ENCODE results near the gene ITGAD. TPM values are rescaled to one million over a fixed set of nuclear protein-coding genes. Genes with fewer than 3 reads are reported as not detected.
"Not testable (repeated sequence)": the region's sequence is repeated elsewhere in the genome, so short reads cannot be mapped to it uniquely, and the experiment has no call there.

Gene ITGAD
- total and polyA plus RNA-seq, 2 of the 13 experiments (the other 11 are each of a cell fraction or from before 2014, with no cell fraction given) = not detected

DNA sequence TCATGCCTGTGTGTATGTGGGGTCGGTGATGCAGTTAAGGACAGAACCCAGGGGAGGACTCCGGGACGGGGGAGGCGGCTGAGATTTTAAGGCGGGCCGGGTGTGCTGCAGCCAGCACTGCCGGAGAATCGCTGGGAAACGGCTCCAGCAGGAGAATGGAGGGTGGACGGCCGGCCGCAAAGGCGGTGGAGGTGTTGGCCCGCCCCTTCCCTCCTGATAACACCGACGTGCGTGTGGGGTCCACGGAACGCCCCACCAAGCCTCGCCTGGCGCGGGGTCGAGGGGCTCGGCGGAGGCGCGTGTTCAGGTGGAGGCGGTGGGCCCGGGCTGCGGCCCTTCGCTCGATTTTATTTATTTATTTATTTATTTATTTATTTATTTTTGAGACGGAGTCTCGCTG is 48.8 kb downstream of the ITGAD start:
- BruUV-seq (replicated peaks) = no TSS peak
- DNase-seq (ENCODE audit: low spot score) (no peak), FAIRE-seq (no peak), ATAC-seq (no peak)
- Histone ChIP-seq H3K9me3 (ENCODE audit: low read length) (no peaks in the 10 kb centered on the region), H3K4me1 (ENCODE audit: insufficient read depth, low read length) (peaks cover 6% of the 10 kb centered on the region; the same call in 1 of the 2 replicates), H3K27me3 (ENCODE audit: control insufficient read depth in 1 of 2, insufficient read depth in 2 of 2, low read length in 2 of 2) (peaks cover 0 to 7% of the 10 kb centered on the region in 2 experiments; a peak in 1 of 5 replicates), H2AFZ (ENCODE audit: low read length) (no peak overlapping the region), H3K79me2 (ENCODE audit: insufficient read depth, low read length) (no peaks in the 10 kb centered on the region), H3K36me3 (replicated peaks in 1 of 2; ENCODE audit: control insufficient read depth in 1 of 2, insufficient read depth in 2 of 2, low read length in 2 of 2) (no peaks in the 10 kb centered on the region), H4K20me1 (ENCODE audit: insufficient read depth, low read length) (no peaks in the 10 kb centered on the region), H3K9ac (ENCODE audit: insufficient read depth, low read depth, low read length) (no peak overlapping the region), H3K4me3 (replicated peaks in 1 of 3; ENCODE audit: insufficient read depth in 1 of 3, low read depth in 2 of 3, low read length in 3 of 3) (0 out of 6 replicates have a peak overlapping the region, but pooled peaks of 1 of the 3 experiments have one; percentile 75), H3K27ac (ENCODE audit: extremely low read length, insufficient read depth, low read length) (no peak overlapping the region), H3K4me2 (ENCODE audit: low read depth, low read length) (0 out of 2 replicates have a peak overlapping the region, but pooled peaks have one; percentile 4)
- in situ Hi-C loops (cut with HindIII; ENCODE audit: extremely low pct_ligation_motif_present, low pct_unique_long_range_greater_than_20kb) = loop anchor here (25.0 kb wide), 1 partner anchor 230 kb away; the partner anchor contains the start of genes PYCARD, PYDC1 and TRIM72
- intact Hi-C loops (cut with micrococcal nuclease; ENCODE audit: unreplicated experiment) = loop anchor here (2.0 to 5.0 kb wide), 2 partner anchors 240 to 347 kb away; partner anchors contain the start of genes PYCARD and VKORC1
- POLR2A ChIA-PET = interaction anchor here (1.1 to 1.8 kb wide), 6 partner anchors 9 to 456 kb away, joined by 3 to 8 read pairs (median 6); partner anchors contain the start of genes ARMC5, ZNF646 and ZNF668
- TF ChIP-seq ZBTB38 (CRISPR knock-in tag; IDR thresholded peaks at IDR 0.05) (0 out of 2 replicates have a peak, but pooled peaks have one; percentile 31), ARNTL (CRISPR knock-in tag; IDR thresholded peaks at IDR 0.05) (peak; percentile 1; the same call in 1 of the 2 replicates), ZIK1 (CRISPR knock-in tag; IDR thresholded peaks at IDR 0.05; ENCODE audit: borderline replicate concordance, low read depth) (no peak)
- CTCF ChIA-PET (ENCODE audit: low intra/inter-chr PET ratio, low total read pairs) = interaction anchor here (0.8 kb wide), 1 partner anchor 456 kb away, joined by 3 read pairs; no protein-coding TSS in a partner anchor
- 80% methylated on average over 34 of the region's 34 CpGs for WGBS (ENCODE audit: low lambda C conversion rate)

DNA sequence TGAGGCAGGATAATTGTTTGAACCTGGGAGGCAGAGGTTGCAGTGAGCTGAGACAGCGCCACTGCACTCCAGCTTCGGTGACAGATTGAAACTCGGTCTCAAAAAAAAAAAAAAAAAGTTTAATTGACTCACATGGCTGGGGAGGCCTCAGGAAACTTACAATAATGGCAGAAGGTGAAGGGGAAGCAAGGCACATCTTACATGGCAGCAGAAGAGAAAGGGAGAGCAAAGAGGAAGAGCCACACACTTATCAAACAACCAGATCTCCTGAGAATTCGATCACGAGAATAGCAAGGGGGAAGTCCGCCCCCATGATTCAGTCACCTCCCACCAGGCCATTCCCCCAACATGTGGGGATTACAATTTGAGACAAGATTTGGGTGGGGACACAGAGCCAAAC is 52.8 kb downstream of the ITGAD start:
- intact Hi-C loops (cut with micrococcal nuclease; ENCODE audit: unreplicated experiment) = not testable (repeated sequence)
- in situ Hi-C loops (cut with HindIII; ENCODE audit: extremely low pct_ligation_motif_present, low pct_unique_long_range_greater_than_20kb) = loop anchor here (25.0 kb wide), 1 partner anchor 234 kb away; the partner anchor contains the start of genes PYCARD, PYDC1 and TRIM72

More for the DNA sequence above, 52.8 kb downstream of the ITGAD start:
- POLR2A ChIA-PET = interaction anchor here (1.2 kb wide), 1 partner anchor 9 kb away, joined by 3 read pairs; no protein-coding TSS in a partner anchor
- BruUV-seq (replicated peaks); H3K79me2 ChIP-seq (ENCODE audit: insufficient read depth, low read length); H3K4me3 ChIP-seq (replicated peaks in 1 of 3; ENCODE audit: insufficient read depth in 1 of 3, low read depth in 2 of 3, low read length in 3 of 3); H3K36me3 ChIP-seq (replicated peaks in 1 of 2; ENCODE audit: control insufficient read depth in 1 of 2, insufficient read depth in 2 of 2, low read length in 2 of 2); H3K27ac ChIP-seq (ENCODE audit: extremely low read length, insufficient read depth, low read length); H4K20me1 ChIP-seq (ENCODE audit: insufficient read depth, low read length); H3K4me1 ChIP-seq (ENCODE audit: insufficient read depth, low read length); DNase-seq (ENCODE audit: low spot score); H3K9ac ChIP-seq (ENCODE audit: insufficient read depth, low read depth, low read length); H2AFZ ChIP-seq (ENCODE audit: low read length); H3K27me3 ChIP-seq (ENCODE audit: control insufficient read depth in 1 of 2, insufficient read depth in 2 of 2, low read length in 2 of 2); H3K4me2 ChIP-seq (ENCODE audit: low read depth, low read length); H3K9me3 ChIP-seq (ENCODE audit: low read length); CTCF ChIA-PET (ENCODE audit: low intra/inter-chr PET ratio, low total read pairs); FAIRE-seq; ATAC-seq: not testable (repeated sequence)
- peak; percentile 57; the same call in 1 of the 2 replicates for TF ChIP-seq ZNF431 (CRISPR knock-in tag; IDR thresholded peaks at IDR 0.05; ENCODE audit: borderline replicate concordance, low read depth)
- 9% methylated on average over 6 of the region's 6 CpGs for WGBS (ENCODE audit: low lambda C conversion rate)

Measured in HepG2 (cell line).